IPS-18a (cell line): Measurements from ENCODE around the gene TMEM209.
"Not testable (repeated sequence)": the region's sequence is repeated elsewhere in the genome, so short reads cannot be mapped to it uniquely, and the experiment has no call there.

Experiments used
- H3K27ac ChIP-seq: one replicate; pipeline ENCODE4 v1.5.1; 2013; ENCODE audit warnings: low read length
- H3K27me3 ChIP-seq: one replicate; pipeline ENCODE4 v1.6.1; 2013; ENCODE audit warnings: mild to moderate bottlenecking, low read length; ENCODE audit not compliant: control insufficient read depth, insufficient read depth
- H3K36me3 ChIP-seq: one replicate; pipeline ENCODE4 v1.6.1; 2013; ENCODE audit warnings: low read depth, low read length; ENCODE audit not compliant: control insufficient read depth
- H3K4me1 ChIP-seq: one replicate; pipeline ENCODE4 v1.6.1; 2013; ENCODE audit warnings: low read depth, low read length; ENCODE audit not compliant: control insufficient read depth
- H3K4me3 ChIP-seq: one replicate; pipeline ENCODE4 v1.5.1; 2013; ENCODE audit warnings: low read length
- H3K9ac ChIP-seq: one replicate; pipeline ENCODE4 v1.6.1; 2013; ENCODE audit warnings: mild to moderate bottlenecking, low read length, moderate library complexity
- H3K9me3 ChIP-seq: one replicate; pipeline ENCODE4 v1.6.1; 2013; ENCODE audit warnings: low read depth, low read length; ENCODE audit not compliant: control insufficient read depth

TMEM209 gene

GRCh38 chr7:130189343-130189742 is 15.9 kb downstream of the TMEM209 start:
- Histone ChIP-seq H3K4me3 (no peak overlapping the region), H3K9ac (no peak overlapping the region), H3K9me3 (no peaks in the 10 kb centered on the region), H3K36me3 (peaks cover 33% of the 10 kb centered on the region), H3K27me3 (no peaks in the 10 kb centered on the region), H3K27ac (no peak overlapping the region), H3K4me1 (no peaks in the 10 kb centered on the region)

DNA sequence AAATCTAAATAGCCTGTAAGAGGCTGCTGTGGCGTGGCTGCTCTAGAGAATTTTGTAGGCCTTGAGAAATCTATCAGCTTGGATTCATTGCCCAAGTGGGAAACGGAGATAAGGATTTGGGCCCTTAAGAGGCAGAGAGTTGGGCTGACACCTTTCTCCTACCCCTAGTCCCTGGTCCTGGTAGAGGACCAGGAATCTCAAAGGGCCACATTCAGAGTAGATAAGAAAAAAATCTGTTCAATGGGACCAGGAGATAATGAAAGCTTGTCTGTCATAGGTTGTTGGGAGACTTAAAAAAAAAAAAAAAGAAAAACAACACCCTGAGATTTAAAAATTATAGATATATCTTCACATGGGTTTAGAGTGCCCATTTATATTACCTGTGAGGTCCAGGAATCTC is 17.8 kb downstream of the TMEM209 start:
- H3K27me3 ChIP-seq, result no peaks in the 10 kb centered on the region
- peaks cover 47% of the 10 kb centered on the region for H3K36me3 ChIP-seq
- H3K9ac ChIP-seq, result no peak overlapping the region
- H3K27ac ChIP-seq, result no peak overlapping the region
- H3K4me3 ChIP-seq, result no peak overlapping the region
- H3K9me3 ChIP-seq, result no peaks in the 10 kb centered on the region
- H3K4me1 ChIP-seq, result no peaks in the 10 kb centered on the region

DNA sequence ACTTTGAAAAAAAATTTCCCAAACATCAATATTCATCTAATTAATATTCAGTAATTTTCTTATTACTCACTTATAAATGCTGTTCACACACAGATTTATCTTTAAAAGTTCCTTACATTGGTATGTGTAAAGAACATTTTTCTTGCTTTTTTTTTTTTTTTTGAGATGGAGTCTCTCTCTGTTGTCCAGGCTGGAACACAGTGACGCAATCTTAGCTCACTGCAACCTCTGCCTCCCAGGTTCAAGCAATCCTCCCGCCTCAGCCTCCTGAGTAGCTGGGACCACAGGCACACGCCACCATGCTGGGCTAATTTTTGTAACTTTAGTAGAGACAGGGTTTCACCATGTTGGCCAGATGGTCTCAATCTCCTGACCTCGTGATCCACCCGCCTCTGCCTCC is 20.9 kb downstream of the TMEM209 start:
- H3K27ac ChIP-seq, H3K27me3 ChIP-seq, H3K4me1 ChIP-seq, H3K9ac ChIP-seq, H3K4me3 ChIP-seq, H3K9me3 ChIP-seq: not testable (repeated sequence)
- H3K36me3 ChIP-seq, result peaks cover 45% of the 10 kb centered on the region

DNA sequence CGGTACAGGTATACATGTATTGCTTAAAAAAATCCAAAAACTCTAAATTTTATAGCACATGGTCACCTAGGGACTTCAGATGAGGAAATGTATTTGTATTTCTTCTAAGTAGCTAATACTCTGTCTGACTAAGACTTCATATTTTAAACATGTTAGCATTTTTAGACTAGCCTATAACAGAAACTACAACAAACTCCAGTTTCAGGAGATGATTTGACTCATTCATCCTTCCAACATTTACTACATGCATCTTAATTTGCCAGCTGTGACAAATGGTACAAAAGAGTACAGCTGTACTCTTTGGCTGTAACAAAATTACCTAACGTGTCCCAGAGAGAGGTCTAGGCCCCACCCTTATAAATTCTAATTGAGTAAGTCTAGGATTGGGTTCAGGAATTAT is 22.2 kb downstream of the TMEM209 start:
- Histone ChIP-seq H3K36me3 (peaks cover 49% of the 10 kb centered on the region), H3K9ac (no peak overlapping the region), H3K4me3 (no peak overlapping the region), H3K27me3 (no peaks in the 10 kb centered on the region), H3K4me1 (no peaks in the 10 kb centered on the region), H3K9me3 (no peaks in the 10 kb centered on the region), H3K27ac (no peak overlapping the region)

DNA sequence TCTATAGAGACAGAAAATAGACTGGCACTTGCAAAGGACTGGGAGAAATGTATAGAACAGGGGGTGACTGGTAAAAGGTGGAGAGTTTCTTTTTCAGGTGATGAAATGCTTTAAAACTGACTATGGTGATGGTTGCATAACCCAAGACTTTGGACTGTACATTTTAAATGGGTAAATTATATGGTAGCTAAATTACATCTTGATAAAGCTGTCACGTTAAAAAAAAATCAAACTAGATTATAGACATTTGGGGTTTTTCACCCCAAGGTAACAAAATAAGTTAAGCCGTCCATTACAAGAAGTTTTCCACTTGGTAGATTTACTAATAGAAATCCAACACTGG is 24.0 kb downstream of the TMEM209 start:
- no peaks in the 10 kb centered on the region for H3K4me1 ChIP-seq
- no peak overlapping the region for H3K9ac ChIP-seq
- H3K36me3 ChIP-seq, result peaks cover 49% of the 10 kb centered on the region
- no peaks in the 10 kb centered on the region for H3K9me3 ChIP-seq
- no peak overlapping the region for H3K27ac ChIP-seq
- H3K4me3 ChIP-seq, result no peak overlapping the region
- H3K27me3 ChIP-seq, result no peaks in the 10 kb centered on the region

GRCh38 chr7:130180571-130181262 is 24.5 kb downstream of the TMEM209 start:
- no peak overlapping the region for H3K9ac ChIP-seq
- no peaks in the 10 kb centered on the region for H3K9me3 ChIP-seq
- peaks cover 49% of the 10 kb centered on the region for H3K36me3 ChIP-seq
- H3K27me3 ChIP-seq, result no peaks in the 10 kb centered on the region
- H3K4me3 ChIP-seq, result no peak overlapping the region
- no peaks in the 10 kb centered on the region for H3K4me1 ChIP-seq
- no peak overlapping the region for H3K27ac ChIP-seq

DNA sequence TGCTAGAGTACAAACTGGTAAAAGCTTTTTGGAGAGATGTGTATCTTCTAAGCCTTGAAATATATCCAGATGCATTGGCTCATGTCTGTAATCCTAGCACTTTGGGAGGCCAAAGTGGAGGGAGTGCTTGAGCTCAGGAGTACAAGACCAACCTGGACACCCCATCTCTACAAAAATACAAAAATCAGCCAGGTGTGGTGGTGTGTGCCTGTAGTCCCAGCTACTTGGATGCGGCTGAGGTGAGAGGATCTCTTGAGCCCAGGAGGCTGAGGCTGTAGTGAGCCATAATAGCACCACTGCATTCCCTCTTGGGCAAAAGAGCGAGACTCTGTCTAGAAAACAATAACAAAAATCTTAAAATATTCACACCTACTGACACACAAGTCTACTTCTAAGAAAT is 25.6 kb downstream of the TMEM209 start:
- Histone ChIP-seq H3K9me3 (no peaks in the 10 kb centered on the region), H3K4me3 (no peak overlapping the region), H3K36me3 (peaks cover 44% of the 10 kb centered on the region), H3K27me3 (no peaks in the 10 kb centered on the region), H3K9ac (no peak overlapping the region), H3K27ac (no peak overlapping the region), H3K4me1 (no peaks in the 10 kb centered on the region)

DNA sequence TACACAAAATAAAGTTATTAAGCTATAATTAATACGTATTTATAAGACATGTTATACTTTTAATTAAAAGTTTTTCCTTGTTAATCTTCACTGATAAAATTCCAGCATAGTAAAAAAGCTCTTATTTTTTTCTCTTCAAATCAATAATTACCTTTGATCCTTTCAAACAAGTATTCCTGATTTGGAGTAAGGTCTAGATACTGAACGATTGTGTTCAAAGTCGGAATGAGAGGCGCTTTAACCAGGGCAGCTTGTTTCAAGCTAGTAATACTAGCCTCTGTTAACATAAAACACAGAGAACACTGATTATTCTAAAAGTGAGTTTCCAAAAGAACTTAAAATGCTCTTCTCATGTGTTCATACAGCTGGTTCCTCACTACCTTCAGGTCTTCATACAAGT is 27.0 kb downstream of the TMEM209 start:
- Histone ChIP-seq H3K9me3 (no peaks in the 10 kb centered on the region), H3K4me3 (no peak overlapping the region), H3K27ac (no peak overlapping the region), H3K4me1 (no peaks in the 10 kb centered on the region), H3K27me3 (no peaks in the 10 kb centered on the region), H3K9ac (no peak overlapping the region), H3K36me3 (peaks cover 48% of the 10 kb centered on the region)

GRCh38 chr7:130174237-130174959 is 30.8 kb downstream of the TMEM209 start:
- peaks cover 43% of the 10 kb centered on the region for H3K36me3 ChIP-seq
- no peaks in the 10 kb centered on the region for H3K9me3 ChIP-seq
- H3K27me3 ChIP-seq, result no peaks in the 10 kb centered on the region
- no peaks in the 10 kb centered on the region for H3K4me1 ChIP-seq
- H3K9ac ChIP-seq, result no peak overlapping the region
- H3K4me3 ChIP-seq, result no peak overlapping the region
- no peak overlapping the region for H3K27ac ChIP-seq

DNA sequence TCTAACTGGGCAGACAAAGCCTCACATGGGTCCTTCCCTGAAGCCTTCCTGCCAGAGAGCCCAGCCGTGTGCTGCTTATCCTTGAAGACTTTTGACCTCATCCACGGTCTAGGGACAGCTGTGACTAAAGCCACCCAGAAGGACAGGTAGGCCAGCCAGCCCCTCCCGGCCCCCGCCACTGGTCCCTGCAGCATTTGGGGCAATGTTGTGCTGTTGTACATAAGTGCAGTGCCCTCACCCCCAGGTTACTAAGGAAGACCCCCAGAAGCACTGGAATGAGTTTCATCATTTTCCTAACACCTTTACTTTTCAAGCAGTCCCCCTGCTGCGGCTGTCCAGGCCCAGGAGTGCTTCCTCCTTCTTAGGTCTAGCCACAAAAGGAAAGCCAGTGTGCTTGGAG is 43.0 kb downstream of the TMEM209 start:
- Histone ChIP-seq H3K4me3 (no peak overlapping the region), H3K9ac (no peak overlapping the region), H3K36me3 (peaks cover 37% of the 10 kb centered on the region), H3K27ac (no peak overlapping the region), H3K4me1 (no peaks in the 10 kb centered on the region), H3K27me3 (no peaks in the 10 kb centered on the region), H3K9me3 (no peaks in the 10 kb centered on the region)

DNA sequence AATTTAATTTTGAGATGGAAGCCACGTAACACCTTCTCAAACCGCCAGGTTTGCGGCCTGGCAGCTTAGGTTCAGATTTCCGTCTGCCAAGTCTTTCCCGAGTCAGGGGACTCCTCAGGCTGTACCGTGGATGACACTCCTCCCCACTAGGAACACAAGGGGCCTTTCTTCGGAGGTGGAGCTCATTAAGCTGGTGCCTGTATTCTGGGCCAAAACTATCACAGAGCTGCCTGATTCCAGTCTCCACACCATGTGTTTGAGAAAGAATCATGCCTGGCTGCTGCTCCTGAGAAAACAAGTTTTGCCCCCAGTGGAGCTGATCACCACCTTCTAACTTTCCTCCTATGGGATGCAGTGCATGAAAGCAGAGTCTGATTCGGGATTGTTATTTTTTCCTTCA is 44.8 kb downstream of the TMEM209 start:
- H3K27me3 ChIP-seq, result no peaks in the 10 kb centered on the region
- H3K4me1 ChIP-seq, result no peaks in the 10 kb centered on the region
- H3K9ac ChIP-seq, result no peak overlapping the region
- H3K4me3 ChIP-seq, result no peak overlapping the region
- H3K9me3 ChIP-seq, result no peaks in the 10 kb centered on the region
- H3K27ac ChIP-seq, result no peak overlapping the region
- peaks cover 25% of the 10 kb centered on the region for H3K36me3 ChIP-seq

GRCh38 chr7:130160023-130160422 is 45.2 kb downstream of the TMEM209 start:
- H3K36me3 ChIP-seq, result peaks cover 22% of the 10 kb centered on the region

More at GRCh38 chr7:130160023-130160422, 45.2 kb downstream of the TMEM209 start:
- no peak overlapping the region for H3K27ac ChIP-seq
- no peak overlapping the region for H3K4me3 ChIP-seq
- H3K4me1 ChIP-seq, result no peaks in the 10 kb centered on the region
- H3K9me3 ChIP-seq, result no peaks in the 10 kb centered on the region
- no peak overlapping the region for H3K9ac ChIP-seq
- H3K27me3 ChIP-seq, result no peaks in the 10 kb centered on the region
